Stimulated activated naive B cell treated with anti-CD40 and anti-IgM and Interleukin-4, amounts not matched to agents 10 μg/mL and 1 μg/mL and 100 μg/mL, for 72 hours (primary cell): ENCODE results near the gene NPIPA2.
"Not testable (repeated sequence)": the region's sequence is repeated elsewhere in the genome, so short reads cannot be mapped to it uniquely, and the experiment has no call there.

Source experiments
- ATAC-seq, 2 donors: fragments of 150-1000 bp; cut with Tn5 transposase; replicated peaks; 2 replicates each; pipeline ENCODE4 v1.10.0; 2021; ENCODE audit warnings: moderate library complexity in 1 of 2
- DNase-seq: peaks from one replicate; pipeline ENCODE4 v3.0.0; 2021
- H3K27ac Mint-ChIP-seq: one replicate; pipeline ENCODE4 v1.8.0; 2022; ENCODE audit warnings: mild to moderate bottlenecking, mixed read lengths
- H3K27me3 Mint-ChIP-seq, 2 donors: one replicate each; pipeline ENCODE4 v1.8.0; 2022; ENCODE audit warnings: mixed read lengths in 2 of 2
- H3K36me3 Mint-ChIP-seq, 2 donors: one replicate each; pipeline ENCODE4 v1.8.0; 2022; ENCODE audit warnings: mixed read lengths in 2 of 2, mild to moderate bottlenecking in 1 of 2
- H3K4me1 Mint-ChIP-seq, 2 donors: one replicate each; pipeline ENCODE4 v1.8.0; 2022; ENCODE audit warnings: mixed read lengths in 2 of 2, mild to moderate bottlenecking in 1 of 2
- H3K4me3 Mint-ChIP-seq, 2 donors: one replicate each; pipeline ENCODE4 v1.8.0; 2022; ENCODE audit warnings: mild to moderate bottlenecking in 2 of 2, mixed read lengths in 2 of 2, moderate library complexity in 1 of 2
- H3K9me3 Mint-ChIP-seq, 2 donors: one replicate each; pipeline ENCODE4 v1.8.0; 2022; ENCODE audit warnings: mixed read lengths in 2 of 2, mild to moderate bottlenecking in 1 of 2

The NPIPA2 gene

DNA sequence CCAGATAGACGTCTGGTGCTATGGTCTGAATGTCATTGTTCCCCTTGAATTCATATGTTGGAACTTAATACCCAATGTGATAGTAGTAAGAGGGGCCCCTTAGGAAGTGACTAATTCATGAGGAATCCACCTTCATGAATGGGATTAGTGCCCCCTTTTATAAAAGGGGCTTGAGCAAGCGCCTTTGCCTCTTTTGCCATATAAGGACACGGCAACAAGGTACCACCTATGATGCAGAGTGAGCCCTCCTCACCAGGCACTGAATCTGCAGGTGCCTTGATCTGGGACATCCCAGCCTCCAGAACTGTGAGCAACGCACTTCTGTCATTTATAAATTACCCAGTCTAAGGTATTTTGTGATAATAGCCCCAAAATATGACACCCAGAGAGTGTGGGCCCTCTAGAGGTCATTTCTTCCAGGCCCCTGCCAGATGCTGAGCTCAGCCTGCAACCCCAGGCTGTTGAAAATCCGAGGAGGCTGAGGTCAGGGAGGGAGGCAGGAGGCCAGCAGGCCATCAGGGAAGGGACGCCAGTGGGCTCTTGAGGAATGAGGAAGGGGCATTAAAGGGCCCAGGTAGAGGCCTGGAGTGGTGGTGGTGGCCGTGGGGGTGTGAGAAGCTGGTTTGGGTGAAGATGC lies 48.1 kb downstream of the NPIPA2 start:
- not testable (repeated sequence) for H3K4me1 Mint-ChIP-seq, ATAC-seq

DNA sequence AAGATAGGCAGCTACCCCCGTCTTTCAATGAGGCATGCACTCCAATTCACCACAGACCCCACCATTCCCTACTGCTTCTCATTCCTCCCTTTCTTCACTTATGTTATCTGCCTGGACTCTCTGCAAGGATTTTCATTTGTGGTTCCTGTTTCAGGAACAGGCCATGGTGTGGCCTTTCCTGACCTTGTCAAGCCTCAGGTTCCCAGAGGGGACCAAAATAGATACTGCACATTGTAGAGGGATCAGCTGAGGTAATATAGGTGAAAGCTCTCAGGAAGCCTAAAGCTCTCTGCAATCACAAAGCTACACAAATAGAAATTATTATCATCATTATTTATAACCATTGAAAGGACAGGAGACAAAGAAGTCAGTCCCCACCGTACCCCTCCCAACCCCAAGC lies 50.6 kb downstream of the NPIPA2 start:
- not testable (repeated sequence) for ATAC-seq, H3K36me3 Mint-ChIP-seq, H3K27me3 Mint-ChIP-seq, DNase-seq, H3K4me3 Mint-ChIP-seq, H3K9me3 Mint-ChIP-seq, H3K27ac Mint-ChIP-seq, H3K4me1 Mint-ChIP-seq

More for the DNA sequence above, 48.1 kb downstream of the NPIPA2 start:
- not testable (repeated sequence) for H3K27me3 Mint-ChIP-seq, H3K36me3 Mint-ChIP-seq, DNase-seq, H3K9me3 Mint-ChIP-seq, H3K27ac Mint-ChIP-seq, H3K4me3 Mint-ChIP-seq

DNA sequence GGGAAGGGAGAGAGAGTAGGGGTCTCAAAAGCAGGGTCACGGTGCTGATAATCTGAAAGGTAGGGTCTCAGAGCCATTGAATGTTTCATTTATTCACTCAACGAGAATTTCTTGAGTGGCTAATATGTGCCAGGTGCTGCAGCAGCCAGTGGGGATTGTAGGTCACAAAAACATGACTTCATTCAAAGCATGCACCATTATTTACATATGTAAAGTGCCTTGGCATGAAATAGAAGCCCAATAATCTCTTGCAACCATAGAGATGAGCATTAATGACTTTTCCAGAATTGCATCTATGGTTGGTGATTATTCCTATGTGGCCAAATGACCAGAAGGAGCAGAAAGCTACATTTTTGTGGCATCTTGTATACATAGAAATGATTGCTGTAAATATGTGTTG lies 55.2 kb downstream of the NPIPA2 start:
- not testable (repeated sequence) for H3K27me3 Mint-ChIP-seq, DNase-seq, ATAC-seq, H3K9me3 Mint-ChIP-seq, H3K4me3 Mint-ChIP-seq, H3K27ac Mint-ChIP-seq, H3K4me1 Mint-ChIP-seq, H3K36me3 Mint-ChIP-seq

DNA sequence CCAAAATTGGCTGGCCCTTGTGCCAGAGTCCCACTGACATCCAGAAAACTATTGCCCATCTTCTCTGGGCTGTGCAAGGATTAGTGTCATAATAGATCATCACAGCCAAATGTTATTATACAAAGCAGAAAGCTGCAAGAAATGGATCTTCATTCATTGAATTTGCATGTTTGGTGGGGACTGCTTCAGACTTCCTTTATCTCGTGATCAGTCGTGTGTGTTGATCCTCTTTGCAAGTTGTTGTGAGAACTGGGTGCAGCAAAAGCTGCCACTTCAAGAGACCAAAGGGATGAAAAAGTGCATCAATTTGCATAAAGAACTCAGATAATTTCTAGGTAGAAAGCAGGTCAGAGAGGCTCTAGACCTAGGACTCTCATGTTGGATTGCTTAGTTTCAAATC lies 61.2 kb downstream of the NPIPA2 start:
- H3K27me3 Mint-ChIP-seq, H3K4me1 Mint-ChIP-seq, DNase-seq, H3K4me3 Mint-ChIP-seq, H3K36me3 Mint-ChIP-seq, H3K9me3 Mint-ChIP-seq, H3K27ac Mint-ChIP-seq: not testable (repeated sequence)
- peak in 1 of 2 donors; percentile 29 for ATAC-seq

DNA sequence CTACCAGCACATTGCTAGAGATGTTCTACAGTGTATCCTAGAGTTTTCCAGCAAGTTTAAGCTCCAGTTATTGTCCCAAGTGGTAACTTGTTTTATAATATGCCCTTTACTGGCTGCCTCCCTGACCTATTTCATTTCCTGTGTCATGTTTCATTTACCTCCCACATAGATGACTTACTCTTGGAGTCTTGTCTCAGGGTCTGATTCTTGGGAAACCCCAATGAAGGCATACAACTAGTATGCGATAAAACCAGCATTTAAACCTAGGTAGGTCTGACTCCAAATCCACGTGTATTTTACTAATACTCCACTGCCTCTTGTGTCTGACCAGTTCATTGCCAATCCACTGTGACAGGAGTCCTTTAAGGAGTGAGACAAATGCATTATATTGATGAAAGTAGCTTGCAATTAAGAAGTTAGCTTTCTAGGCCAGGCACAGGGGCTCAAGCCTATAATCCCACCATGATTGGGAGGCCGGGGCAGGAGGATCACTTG lies 64.9 kb downstream of the NPIPA2 start:
- DNase-seq, result not testable (repeated sequence)

DNA sequence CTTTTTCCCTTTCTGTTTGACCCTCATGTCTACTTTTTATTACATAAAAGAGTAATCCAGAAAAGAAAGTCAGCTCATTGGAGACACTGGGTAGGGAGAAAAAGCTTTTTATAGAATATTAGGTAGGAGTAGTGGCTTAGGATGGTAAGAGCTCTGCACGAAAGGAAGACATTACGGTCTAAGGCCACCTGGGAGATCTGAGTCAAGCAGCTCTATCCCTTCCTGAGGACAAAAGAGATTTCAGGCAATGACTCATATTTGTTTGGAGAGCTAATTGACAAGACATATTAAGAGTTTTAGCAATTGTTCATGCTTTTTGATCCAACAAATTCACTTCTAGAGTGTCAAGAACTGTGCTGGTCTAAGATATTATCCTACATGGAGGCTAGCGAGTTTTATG lies 71.6 kb downstream of the NPIPA2 start:
- H3K36me3 Mint-ChIP-seq, ATAC-seq, DNase-seq, H3K4me3 Mint-ChIP-seq, H3K27ac Mint-ChIP-seq, H3K4me1 Mint-ChIP-seq, H3K27me3 Mint-ChIP-seq, H3K9me3 Mint-ChIP-seq: not testable (repeated sequence)

More for the DNA sequence above, 64.9 kb downstream of the NPIPA2 start:
- not testable (repeated sequence) for H3K9me3 Mint-ChIP-seq, H3K36me3 Mint-ChIP-seq, H3K27ac Mint-ChIP-seq, ATAC-seq, H3K4me1 Mint-ChIP-seq, H3K4me3 Mint-ChIP-seq, H3K27me3 Mint-ChIP-seq
